ENCODE results near the gene PTPN9. TPM values are rescaled to one million over a fixed set of nuclear protein-coding genes. Genes with fewer than 3 reads are reported as not detected.

Gene PTPN9
- total RNA-seq, 1 experiment from 2014 or later = 42.2 TPM

GRCh38 chr15:75456710-75457109, 122.4 kb downstream of the PTPN9 start:
- Mint-ChIP-seq H3K4me1 (peaks cover 23 to 30% of the 10 kb centered on the region in 2 experiments), H3K9me3 (no peaks in the 10 kb centered on the region; a peak in 1 of 5 replicates), H3K36me3 (ENCODE audit: insufficient read depth in 1 of 3, low read depth in 3 of 3) (no peaks in the 10 kb centered on the region; a peak in 1 of 7 replicates), H3K27ac (peak overlapping the region in 2 of 3 experiments; percentile 62 to 82; a peak in 1 of 7 replicates), H3K4me3 (peak overlapping the region; percentile 78 to 89), H3K27me3 (ENCODE audit: low read depth) (no peaks in the 10 kb centered on the region; the same call in 1 of the 2 replicates)
- Histone ChIP-seq H3K4me2 (ENCODE audit: insufficient read depth, insufficient read length, low read length) (peak overlapping the region; percentile 79), H3K18ac (ENCODE audit: insufficient read length, low read depth, low read length) (no peak overlapping the region), H3K79me2 (ENCODE audit: insufficient read depth, low read length) (no peaks in the 10 kb centered on the region; the same call in 1 of the 2 replicates), H2BK120ac (ENCODE audit: low read depth, low read length, poor library complexity, severe bottlenecking) (no peak overlapping the region), H3K4me1 (ENCODE audit: insufficient read depth, low read length) (no peaks in the 10 kb centered on the region; the same call in 1 of the 2 replicates), H4K91ac (ENCODE audit: insufficient read length, low read depth, low read length) (no peak overlapping the region), H4K20me1 (ENCODE audit: control insufficient read depth, insufficient read depth, insufficient read length) (no peaks in the 10 kb centered on the region), H4K5ac (ENCODE audit: insufficient read length, low read depth, low read length) (no peak overlapping the region), H3K27ac (ENCODE audit: insufficient read length, low read depth, low read length) (no peak overlapping the region), H3K14ac (ENCODE audit: insufficient read depth, low read length) (no peak overlapping the region), H4K8ac (replicated peaks; ENCODE audit: insufficient read length, low read depth, low read length) (no peak overlapping the region), H3K23me2 (ENCODE audit: insufficient read length, low read depth, low read length, poor library complexity, severe bottlenecking) (peaks cover 20% of the 10 kb centered on the region), H3K56ac (ENCODE audit: insufficient read length, low read depth, low read length) (no peak overlapping the region), H2AFZ (ENCODE audit: low read length) (no peak overlapping the region), H2AK5ac (ENCODE audit: insufficient read length, low read length) (no peak overlapping the region), H2BK12ac (ENCODE audit: insufficient read length, low read depth, low read length) (no peak overlapping the region), H3T11ph (ENCODE audit: low read length) (no peak overlapping the region), H3K27me3 (ENCODE audit: insufficient read depth, low read length) (no peaks in the 10 kb centered on the region), H2BK15ac (ENCODE audit: low read depth, low read length) (no peak overlapping the region), H3K9me3 (ENCODE audit: control insufficient read depth, low read depth, low read length) (no peaks in the 10 kb centered on the region), H2BK5ac (ENCODE audit: insufficient read length, low read length) (no peak overlapping the region), H3K4ac (ENCODE audit: low read depth, low read length) (no peak overlapping the region), H3K23ac (ENCODE audit: insufficient read length, low read depth, low read length) (no peak overlapping the region), H3K79me1 (ENCODE audit: insufficient read depth, low read depth, low read length, poor library complexity, severe bottlenecking) (no peaks in the 10 kb centered on the region), H2BK20ac (ENCODE audit: low read depth, low read length, poor library complexity, severe bottlenecking) (no peak overlapping the region), H3K9ac (ENCODE audit: extremely low read depth, insufficient read length, low read length) (no peak overlapping the region)
- no peak for DNase-seq
- TF ChIP-seq CTCF (conservative IDR thresholded peaks at IDR 0.05) = no peak
- no CpG with 5 or more reads among the region's 6 CpGs for WGBS (ENCODE audit: extremely low coverage, insufficient read length, low lambda C conversion rate)

Measured in H9 (cell line).